SK-N-SH treated with all-trans-retinoic acid at 6 μM for 48 hours (cell line): Measurements from ENCODE around the gene HAAO.

Experiments used
- ATAC-seq: fragments of 200-7000 bp; cut with Tn5 transposase; 3 replicates; pipeline ENCODE4 v1.9.1; 2020; ENCODE audit warnings: mild to moderate bottlenecking, moderate library complexity
- ARNTL ChIP-seq: fragments of 450-650 bp; formaldehyde crosslinking; IDR thresholded peaks from 2 replicates; pipeline ENCODE4 v1.5.0; 2020; ENCODE audit warnings: low read depth, mild to moderate bottlenecking, moderate library complexity, borderline replicate concordance
- BACH2 ChIP-seq: fragments of 250-450 bp; sonication (Bioruptor Pico); IDR thresholded peaks from 2 replicates; pipeline ENCODE4 v1.9.0; 2021; ENCODE audit warnings: mild to moderate bottlenecking, borderline replicate concordance
- CSDC2 ChIP-seq: fragments of 250-450 bp; sonication (Bioruptor Pico); IDR thresholded peaks from 2 replicates; pipeline ENCODE4 v1.5.0; 2020; ENCODE audit warnings: mild to moderate bottlenecking, moderate library complexity
- ESRRG ChIP-seq: fragments of 250-450 bp; sonication (Bioruptor Pico); IDR thresholded peaks from 2 replicates; pipeline ENCODE4 v1.6.1; 2021; ENCODE audit warnings: mild to moderate bottlenecking
- GLIS3 ChIP-seq: fragments of 250-450 bp; sonication (Bioruptor Pico); IDR thresholded peaks from 2 replicates; pipeline ENCODE4 v1.5.0; 2020; ENCODE audit warnings: mild to moderate bottlenecking, moderate library complexity
- OSR1 ChIP-seq: fragments of 250-450 bp; sonication (Bioruptor Pico); IDR thresholded peaks from 2 replicates; pipeline ENCODE4 v1.8.0; 2022; ENCODE audit warnings: moderate library complexity, mild to moderate bottlenecking, inconsistent platforms
- PPARA ChIP-seq: fragments of 250-450 bp; sonication (Bioruptor Pico); IDR thresholded peaks from 2 replicates; pipeline ENCODE4 v1.5.0; 2020; ENCODE audit warnings: mild to moderate bottlenecking, borderline replicate concordance
- RARB ChIP-seq: fragments of 250-450 bp; sonication (Bioruptor Pico); IDR thresholded peaks from 2 replicates; pipeline ENCODE4 v1.8.0; 2021; ENCODE audit warnings: mild to moderate bottlenecking, moderate library complexity
- SNAI2 ChIP-seq: fragments of 250-450 bp; sonication (Bioruptor Pico); IDR thresholded peaks from 2 replicates; pipeline ENCODE4 v1.5.0; 2020; ENCODE audit warnings: mild to moderate bottlenecking, moderate library complexity
- TCF4 ChIP-seq: fragments of 250-450 bp; sonication (Bioruptor Pico); IDR thresholded peaks from 2 replicates; pipeline ENCODE4 v1.8.0; 2021; ENCODE audit warnings: mild to moderate bottlenecking, moderate library complexity, borderline replicate concordance
- TOX ChIP-seq: fragments of 250-450 bp; sonication (Bioruptor Pico); IDR thresholded peaks from 2 replicates; pipeline ENCODE4 v1.8.0; 2021; ENCODE audit warnings: mild to moderate bottlenecking, moderate library complexity, borderline replicate concordance
- ZC3H10 ChIP-seq: fragments of 250-450 bp; sonication (Bioruptor Pico); IDR thresholded peaks from 2 replicates; pipeline ENCODE4 v1.5.1; 2021; ENCODE audit warnings: mild to moderate bottlenecking, moderate library complexity
- ZFP3 ChIP-seq: fragments of 250-450 bp; sonication (Bioruptor Pico); IDR thresholded peaks from 2 replicates; pipeline ENCODE4 v1.5.0; 2020; ENCODE audit warnings: mild to moderate bottlenecking, moderate library complexity
- ZFP30 ChIP-seq: fragments of 450-650 bp; formaldehyde crosslinking; IDR thresholded peaks from 2 replicates; pipeline ENCODE4 v1.5.0; 2022; ENCODE audit warnings: mild to moderate bottlenecking, moderate library complexity
- ZNF565 ChIP-seq: fragments of 450-650 bp; formaldehyde crosslinking; conservative IDR thresholded peaks from 2 replicates; pipeline ENCODE4 v1.5.0; 2020; ENCODE audit warnings: low read depth, mild to moderate bottlenecking, moderate library complexity
- ZNF70 ChIP-seq: fragments of 450-650 bp; formaldehyde crosslinking; IDR thresholded peaks from 2 replicates; pipeline ENCODE4 v1.5.0; 2020; ENCODE audit warnings: mild to moderate bottlenecking, moderate library complexity
- ZNF8 ChIP-seq: fragments of 450-650 bp; formaldehyde crosslinking; IDR thresholded peaks from 2 replicates; pipeline ENCODE4 v1.5.0; 2020; ENCODE audit warnings: mild to moderate bottlenecking, moderate library complexity
- TF ChIP-seq, protein P1 (sequence below): fragments of 250-450 bp; sonication (Bioruptor Pico); IDR thresholded peaks from 2 replicates; pipeline ENCODE4 v1.8.0; 2021; ENCODE audit warnings: low read depth, mild to moderate bottlenecking, moderate library complexity, borderline replicate concordance
- TF ChIP-seq, protein P2 (sequence below): fragments of 250-450 bp; sonication (Bioruptor Pico); IDR thresholded peaks from 2 replicates; pipeline ENCODE4 v1.5.0; 2020; ENCODE audit warnings: mild to moderate bottlenecking, moderate library complexity
- TF ChIP-seq, protein P3 (sequence below): fragments of 250-450 bp; sonication (Bioruptor Pico); IDR thresholded peaks from 2 replicates; pipeline ENCODE4 v1.5.1; 2021; ENCODE audit warnings: mild to moderate bottlenecking, moderate library complexity

HAAO gene

DNA sequence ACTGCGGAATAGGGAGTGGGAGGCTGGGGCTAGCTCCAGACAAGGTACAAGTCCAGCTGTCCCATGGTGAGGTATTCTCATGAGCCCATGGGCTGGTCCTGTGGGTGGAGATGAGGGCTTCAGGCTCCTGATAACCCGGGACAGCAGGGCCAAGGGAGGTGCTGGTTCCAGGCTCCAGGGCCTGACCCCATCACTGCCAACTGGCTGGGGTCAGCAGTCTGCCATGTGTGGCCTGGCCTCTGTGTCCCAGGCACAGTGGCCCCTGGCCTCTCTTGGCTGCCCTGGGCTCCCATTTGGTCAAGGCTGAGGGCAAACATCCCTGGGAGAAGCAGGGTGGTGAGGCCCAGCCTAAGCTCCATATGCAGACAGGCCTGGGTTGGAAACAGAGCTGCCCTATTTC is 27.5 kb downstream of the HAAO start:
- ATAC-seq = no peak
- no peak for TF ChIP-seq ZNF565 (CRISPR knock-in tag)
- TF ChIP-seq BACH2 = no peak
- no peak for TF ChIP-seq ZNF70 (CRISPR knock-in tag)
- TF ChIP-seq OSR1 (CRISPR knock-in tag) = no peak
- TF ChIP-seq GLIS3 = no peak
- TF ChIP-seq TCF4 (CRISPR knock-in tag) = no peak
- TF ChIP-seq, protein P1, sequence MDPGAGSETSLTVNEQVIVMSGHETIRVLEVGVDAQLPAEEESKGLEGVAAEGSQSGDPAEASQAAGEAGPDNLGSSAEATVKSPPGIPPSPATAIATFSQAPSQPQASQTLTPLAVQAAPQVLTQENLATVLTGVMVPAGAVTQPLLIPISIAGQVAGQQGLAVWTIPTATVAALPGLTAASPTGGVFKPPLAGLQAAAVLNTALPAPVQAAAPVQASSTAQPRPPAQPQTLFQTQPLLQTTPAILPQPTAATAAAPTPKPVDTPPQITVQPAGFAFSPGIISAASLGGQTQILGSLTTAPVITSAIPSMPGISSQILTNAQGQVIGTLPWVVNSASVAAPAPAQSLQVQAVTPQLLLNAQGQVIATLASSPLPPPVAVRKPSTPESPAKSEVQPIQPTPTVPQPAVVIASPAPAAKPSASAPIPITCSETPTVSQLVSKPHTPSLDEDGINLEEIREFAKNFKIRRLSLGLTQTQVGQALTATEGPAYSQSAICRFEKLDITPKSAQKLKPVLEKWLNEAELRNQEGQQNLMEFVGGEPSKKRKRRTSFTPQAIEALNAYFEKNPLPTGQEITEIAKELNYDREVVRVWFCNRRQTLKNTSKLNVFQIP (CRISPR knock-in tag) = no peak
- TF ChIP-seq ZFP3 (CRISPR knock-in tag) = no peak
- TF ChIP-seq ARNTL (CRISPR knock-in tag) = no peak
- no peak for TF ChIP-seq ESRRG (CRISPR knock-in tag)
- TF ChIP-seq ZNF8 (CRISPR knock-in tag) = no peak
- TF ChIP-seq, protein P2, sequence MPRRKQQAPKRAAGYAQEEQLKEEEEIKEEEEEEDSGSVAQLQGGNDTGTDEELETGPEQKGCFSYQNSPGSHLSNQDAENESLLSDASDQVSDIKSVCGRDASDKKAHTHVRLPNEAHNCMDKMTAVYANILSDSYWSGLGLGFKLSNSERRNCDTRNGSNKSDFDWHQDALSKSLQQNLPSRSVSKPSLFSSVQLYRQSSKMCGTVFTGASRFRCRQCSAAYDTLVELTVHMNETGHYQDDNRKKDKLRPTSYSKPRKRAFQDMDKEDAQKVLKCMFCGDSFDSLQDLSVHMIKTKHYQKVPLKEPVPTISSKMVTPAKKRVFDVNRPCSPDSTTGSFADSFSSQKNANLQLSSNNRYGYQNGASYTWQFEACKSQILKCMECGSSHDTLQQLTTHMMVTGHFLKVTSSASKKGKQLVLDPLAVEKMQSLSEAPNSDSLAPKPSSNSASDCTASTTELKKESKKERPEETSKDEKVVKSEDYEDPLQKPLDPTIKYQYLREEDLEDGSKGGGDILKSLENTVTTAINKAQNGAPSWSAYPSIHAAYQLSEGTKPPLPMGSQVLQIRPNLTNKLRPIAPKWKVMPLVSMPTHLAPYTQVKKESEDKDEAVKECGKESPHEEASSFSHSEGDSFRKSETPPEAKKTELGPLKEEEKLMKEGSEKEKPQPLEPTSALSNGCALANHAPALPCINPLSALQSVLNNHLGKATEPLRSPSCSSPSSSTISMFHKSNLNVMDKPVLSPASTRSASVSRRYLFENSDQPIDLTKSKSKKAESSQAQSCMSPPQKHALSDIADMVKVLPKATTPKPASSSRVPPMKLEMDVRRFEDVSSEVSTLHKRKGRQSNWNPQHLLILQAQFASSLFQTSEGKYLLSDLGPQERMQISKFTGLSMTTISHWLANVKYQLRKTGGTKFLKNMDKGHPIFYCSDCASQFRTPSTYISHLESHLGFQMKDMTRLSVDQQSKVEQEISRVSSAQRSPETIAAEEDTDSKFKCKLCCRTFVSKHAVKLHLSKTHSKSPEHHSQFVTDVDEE (CRISPR knock-in tag) = no peak

DNA sequence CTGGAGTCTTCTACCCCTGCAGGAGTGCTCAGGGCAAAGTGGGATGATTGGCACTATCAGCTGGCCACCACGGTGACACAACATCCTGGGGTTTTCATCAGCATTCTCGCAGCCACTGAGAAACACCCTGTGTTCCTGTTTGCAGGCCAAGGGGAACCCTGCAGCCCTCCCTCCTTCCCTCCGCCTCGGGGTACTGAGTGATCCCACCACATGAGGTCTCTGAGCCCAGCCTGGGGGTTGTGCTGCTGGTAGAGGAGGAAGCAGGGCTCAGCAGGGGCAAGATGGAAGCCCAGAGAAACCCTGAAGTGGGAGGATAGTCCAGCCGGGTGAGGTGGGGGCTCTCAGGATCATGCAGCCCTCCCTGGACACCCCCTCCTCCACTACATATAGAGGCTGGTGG is 28.3 kb downstream of the HAAO start, which contains the start of gene OXER1:
TSS of gene OXER1 (minus strand) at position 40 of the 400 bp plus-strand sequence. CDS start 73 bp downstream, outside the sequence.
- ATAC-seq = no peak
- TF ChIP-seq OSR1 (CRISPR knock-in tag) = no peak
- TF ChIP-seq ZC3H10 (CRISPR knock-in tag) = no peak
- no peak for TF ChIP-seq SNAI2 (CRISPR knock-in tag)
- TF ChIP-seq CSDC2 = no peak
- TF ChIP-seq ARNTL (CRISPR knock-in tag) = no peak
- no peak for TF ChIP-seq RARB (CRISPR knock-in tag)
- TF ChIP-seq ZFP30 (CRISPR knock-in tag) = no peak
- TF ChIP-seq GLIS3 = no peak
- no peak for TF ChIP-seq ZNF70 (CRISPR knock-in tag)
- TF ChIP-seq PPARA (CRISPR knock-in tag) = no peak
- TF ChIP-seq, protein P2 (CRISPR knock-in tag) = no peak
- TF ChIP-seq TOX = no peak
- TF ChIP-seq, protein P3, sequence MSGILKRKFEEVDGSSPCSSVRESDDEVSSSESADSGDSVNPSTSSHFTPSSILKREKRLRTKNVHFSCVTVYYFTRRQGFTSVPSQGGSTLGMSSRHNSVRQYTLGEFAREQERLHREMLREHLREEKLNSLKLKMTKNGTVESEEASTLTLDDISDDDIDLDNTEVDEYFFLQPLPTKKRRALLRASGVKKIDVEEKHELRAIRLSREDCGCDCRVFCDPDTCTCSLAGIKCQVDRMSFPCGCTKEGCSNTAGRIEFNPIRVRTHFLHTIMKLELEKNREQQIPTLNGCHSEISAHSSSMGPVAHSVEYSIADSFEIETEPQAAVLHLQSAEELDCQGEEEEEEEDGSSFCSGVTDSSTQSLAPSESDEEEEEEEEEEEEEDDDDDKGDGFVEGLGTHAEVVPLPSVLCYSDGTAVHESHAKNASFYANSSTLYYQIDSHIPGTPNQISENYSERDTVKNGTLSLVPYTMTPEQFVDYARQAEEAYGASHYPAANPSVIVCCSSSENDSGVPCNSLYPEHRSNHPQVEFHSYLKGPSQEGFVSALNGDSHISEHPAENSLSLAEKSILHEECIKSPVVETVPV = no peak
- TF ChIP-seq ESRRG (CRISPR knock-in tag) = no peak
- TF ChIP-seq, protein P1 (CRISPR knock-in tag) = no peak
- no peak for TF ChIP-seq TCF4 (CRISPR knock-in tag)
- TF ChIP-seq BACH2 = no peak
- no peak for TF ChIP-seq ZNF565 (CRISPR knock-in tag)
- TF ChIP-seq, all 23 proteins: peak for 0
